ENCODE measurements around the gene CDC37L1.
"Not testable (repeated sequence)": the region's sequence is repeated elsewhere in the genome, so short reads cannot be mapped to it uniquely, and the experiment has no call there.

Gene CDC37L1

DNA sequence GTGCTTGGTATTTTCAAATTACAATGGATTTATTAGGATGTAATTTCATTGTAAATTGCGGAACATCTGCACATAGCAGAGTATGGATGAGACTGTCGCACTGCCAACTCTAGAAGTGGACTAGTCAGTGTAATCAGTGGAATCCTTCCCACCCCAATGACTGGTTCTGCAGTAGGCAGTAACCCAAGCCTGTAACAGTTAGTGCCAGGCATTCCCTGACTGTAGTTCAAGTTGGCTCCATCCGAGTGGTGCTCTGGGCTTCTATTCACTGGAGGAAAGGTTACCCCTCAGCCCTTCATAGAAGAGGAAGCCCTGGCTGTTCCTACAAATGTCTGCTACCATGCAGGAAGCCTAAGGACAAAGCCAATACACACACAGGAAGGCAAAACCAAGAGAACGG, 38.4 kb downstream of the CDC37L1 start:
- no peak for DNase-seq

DNA sequence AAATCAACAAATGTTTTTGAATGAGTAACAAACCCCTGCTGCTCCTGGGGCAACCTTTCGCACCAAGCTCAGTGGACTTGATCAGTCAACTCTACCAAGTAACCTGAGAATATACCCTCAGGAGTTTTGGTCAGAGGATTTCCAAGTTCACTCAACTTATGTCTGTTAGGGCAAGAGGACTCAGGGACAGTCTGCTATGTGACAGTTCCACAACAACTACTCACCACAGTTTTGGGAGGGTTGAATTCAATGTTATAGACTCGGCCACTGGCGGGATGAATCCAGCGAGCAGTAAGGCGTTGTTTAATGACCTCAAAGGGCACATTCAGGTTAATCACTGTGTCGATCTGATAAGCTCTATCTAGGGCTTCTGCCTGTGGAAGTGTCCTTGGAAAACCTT, 39.5 kb downstream of the CDC37L1 start:
- no peak for DNase-seq

DNA sequence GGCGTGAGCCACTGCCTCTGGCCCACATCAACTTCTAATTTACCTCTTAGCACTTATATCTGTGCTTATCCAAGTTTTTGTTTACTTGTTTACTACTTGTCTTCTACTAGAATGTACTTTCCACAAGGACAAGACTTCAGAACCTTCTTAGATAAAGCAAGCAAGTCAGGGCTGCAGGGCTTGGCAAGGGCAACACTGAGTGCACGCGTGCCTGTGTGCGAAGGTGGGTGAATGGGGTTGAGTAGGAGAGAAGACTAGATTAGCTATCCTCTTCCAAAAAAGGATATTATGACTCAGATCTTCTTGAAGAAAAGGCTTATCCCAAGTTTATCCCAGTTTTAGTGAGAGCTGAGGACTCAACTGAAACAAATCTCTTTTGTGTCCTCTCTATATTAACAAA, 42.4 kb downstream of the CDC37L1 start:
- no peak for DNase-seq

DNA sequence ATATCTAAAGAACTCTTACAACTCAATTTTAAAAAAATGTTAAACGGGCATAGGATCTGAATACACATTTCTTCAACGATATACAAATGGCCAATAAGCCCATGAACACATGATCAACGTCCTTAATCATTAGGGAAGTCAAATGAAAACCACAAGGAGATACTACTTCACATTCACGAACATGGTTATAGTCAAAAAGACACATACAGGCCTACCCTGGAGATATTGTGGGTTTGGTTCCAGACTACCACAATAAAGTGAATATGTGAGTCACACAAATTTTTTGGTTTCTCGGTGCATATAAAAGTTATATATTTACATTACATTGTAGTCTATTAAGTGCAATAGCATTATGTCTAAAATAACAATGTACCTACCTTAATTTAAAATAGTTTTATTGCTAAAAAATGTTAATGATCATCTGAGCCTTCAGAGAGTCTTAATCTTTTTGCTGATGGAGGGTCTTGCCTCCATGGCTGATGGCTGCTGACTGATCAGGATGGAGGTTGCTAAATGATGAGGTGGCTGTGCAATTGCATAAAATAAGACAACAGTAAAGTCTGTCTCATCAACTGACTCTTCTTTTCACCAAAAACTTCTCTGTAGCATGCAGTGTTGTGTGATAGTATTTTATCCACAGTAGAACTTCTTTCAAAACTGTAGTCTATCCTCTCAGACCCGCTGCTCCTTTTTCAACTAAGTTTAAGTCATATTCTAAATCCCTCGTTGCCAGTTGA, 46.5 kb downstream of the CDC37L1 start:
- no peak for DNase-seq

DNA sequence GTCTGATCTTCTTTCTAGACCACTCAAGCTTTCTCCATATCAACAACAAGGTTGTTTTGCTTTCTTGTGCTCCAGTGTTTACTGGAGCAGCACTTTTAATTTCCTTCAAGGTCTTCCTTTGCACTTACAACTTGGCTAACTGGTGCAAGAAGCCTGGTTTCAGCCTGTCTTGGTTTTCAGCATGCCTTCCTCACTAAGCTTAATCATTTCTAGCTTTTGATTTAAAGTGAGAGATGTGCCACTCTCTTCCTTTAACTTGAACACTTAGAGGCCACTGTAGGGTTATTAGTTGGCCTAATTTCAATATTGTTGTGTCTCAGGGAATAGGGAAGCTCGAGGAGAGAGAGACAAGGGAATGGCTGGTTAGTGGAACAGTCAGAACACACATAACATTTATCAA, 48.2 kb downstream of the CDC37L1 start:
- DNase-seq = no peak

DNA sequence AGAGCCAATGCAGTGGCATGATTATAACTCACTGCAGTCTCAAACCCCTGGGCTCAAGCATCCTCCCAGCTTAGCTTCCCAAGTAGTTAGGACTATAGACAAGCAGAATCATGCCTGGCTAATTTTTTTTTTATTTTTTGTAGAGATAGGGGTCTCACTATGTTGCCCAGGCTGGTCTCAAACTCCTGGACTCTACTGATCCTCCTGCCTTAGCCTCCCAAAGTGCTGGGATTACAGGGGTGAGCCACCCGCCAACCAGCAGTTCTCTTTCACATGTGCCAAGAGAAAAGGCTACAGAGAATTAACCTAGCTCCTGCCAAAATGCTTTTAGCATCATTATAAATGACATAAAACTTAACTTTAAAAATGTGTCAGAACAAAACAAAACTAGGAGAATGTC, 53.5 kb downstream of the CDC37L1 start:
- no peak for DNase-seq

DNA sequence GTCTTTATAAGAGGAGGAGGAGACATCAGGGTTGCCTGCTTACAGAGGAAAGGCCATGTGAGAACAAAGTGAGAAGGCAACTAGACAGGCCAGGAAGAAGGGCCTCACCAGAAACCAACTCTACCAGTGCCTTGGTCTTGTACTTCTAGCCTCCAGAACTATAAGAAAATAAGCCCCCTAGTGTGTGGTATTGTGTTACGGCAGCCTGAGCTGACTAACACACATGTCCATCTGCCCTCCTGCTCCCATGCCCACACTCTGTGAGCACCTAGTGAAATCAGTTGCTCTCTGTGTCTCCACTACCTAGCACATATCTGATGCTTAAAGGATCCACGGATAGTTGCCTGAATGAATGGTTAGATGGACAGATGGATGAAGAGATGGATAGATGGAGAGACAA, 54.8 kb downstream of the CDC37L1 start:
- DNase-seq = no peak

DNA sequence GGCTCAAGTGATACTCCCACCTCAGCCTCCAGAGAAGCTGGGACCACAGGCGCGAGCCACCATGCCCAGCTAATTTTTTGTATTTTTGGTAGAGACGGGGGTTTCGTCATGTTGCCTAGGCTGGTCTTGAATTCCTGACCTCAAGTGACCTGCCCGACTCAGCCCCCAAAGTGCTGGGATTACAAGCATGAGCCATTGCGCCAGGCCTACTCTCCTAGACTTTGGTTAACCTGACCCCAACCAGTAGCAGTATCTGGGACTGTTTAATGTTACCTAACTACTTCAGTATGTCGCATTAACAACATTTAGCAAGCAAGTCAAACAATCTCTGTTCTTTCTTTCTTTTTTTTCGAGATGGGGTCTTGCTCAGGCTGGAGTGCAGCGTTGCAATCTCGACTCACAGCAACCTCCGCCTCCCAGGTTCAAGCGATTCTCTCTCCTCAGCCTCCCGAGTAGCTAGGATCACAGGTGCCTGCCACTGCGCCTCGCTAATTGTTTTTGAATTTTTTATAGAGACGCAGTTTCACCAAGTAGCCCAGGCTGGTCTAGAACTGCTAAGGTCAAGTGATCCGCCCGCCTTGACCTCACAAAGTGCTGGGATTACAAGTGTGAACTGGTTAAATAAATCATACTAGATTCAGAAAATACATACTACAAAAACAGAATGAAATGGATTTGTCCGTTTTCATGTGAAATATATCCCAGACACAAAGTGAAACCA, 59.7 kb downstream of the CDC37L1 start:
- DNase-seq = no peak

DNA sequence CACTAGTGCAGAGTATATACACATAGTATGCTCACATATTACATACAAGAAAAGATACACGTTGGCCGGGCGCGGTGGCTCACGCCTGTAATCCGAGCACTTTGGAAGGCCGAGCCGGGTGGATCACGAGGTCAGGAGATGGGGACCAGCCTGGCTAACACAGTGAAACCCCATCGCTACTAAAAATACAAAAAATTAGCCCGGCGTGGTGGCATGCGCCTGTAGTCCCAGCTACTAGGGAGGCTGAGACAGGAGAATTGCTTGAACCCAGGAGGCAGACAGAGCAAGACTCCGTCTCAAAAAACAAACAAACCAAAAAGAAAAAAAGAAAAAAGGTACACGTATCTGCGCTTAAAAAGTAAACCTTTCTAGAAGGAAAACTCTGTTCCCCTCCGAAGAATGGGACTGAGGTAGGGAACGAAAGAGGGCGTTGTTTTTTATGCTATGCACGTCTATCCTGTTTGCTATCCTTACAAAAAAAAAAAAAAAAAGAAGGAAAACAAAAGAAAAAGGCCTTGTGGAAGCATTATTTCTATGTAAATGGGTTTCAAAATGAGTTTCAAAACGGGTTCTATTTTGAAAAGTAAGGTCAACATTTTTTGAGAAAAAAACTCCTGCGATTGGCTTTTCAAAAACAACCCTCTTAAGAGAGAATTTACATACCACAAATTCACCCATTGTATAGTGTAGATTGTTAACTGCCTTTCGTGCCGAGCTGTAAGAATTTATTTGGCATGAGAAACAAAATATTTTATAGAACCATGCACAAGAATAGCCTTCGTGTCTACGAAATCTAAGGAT, 60.4 kb downstream of the CDC37L1 start:
- DNase-seq = no peak

DNA sequence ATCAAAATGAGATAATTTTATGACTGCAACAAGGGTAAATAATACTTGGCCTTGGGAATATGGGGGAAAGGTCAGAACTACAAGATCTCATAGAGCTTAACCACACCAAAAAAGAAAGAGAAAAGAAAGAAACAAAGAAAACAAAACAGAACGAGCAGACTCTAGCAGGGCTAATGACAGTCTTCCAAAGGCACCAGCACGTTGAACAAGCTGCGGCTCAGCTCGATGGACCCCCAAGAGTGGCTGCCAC, 60.9 kb downstream of the CDC37L1 start:
- no peak for DNase-seq

DNA sequence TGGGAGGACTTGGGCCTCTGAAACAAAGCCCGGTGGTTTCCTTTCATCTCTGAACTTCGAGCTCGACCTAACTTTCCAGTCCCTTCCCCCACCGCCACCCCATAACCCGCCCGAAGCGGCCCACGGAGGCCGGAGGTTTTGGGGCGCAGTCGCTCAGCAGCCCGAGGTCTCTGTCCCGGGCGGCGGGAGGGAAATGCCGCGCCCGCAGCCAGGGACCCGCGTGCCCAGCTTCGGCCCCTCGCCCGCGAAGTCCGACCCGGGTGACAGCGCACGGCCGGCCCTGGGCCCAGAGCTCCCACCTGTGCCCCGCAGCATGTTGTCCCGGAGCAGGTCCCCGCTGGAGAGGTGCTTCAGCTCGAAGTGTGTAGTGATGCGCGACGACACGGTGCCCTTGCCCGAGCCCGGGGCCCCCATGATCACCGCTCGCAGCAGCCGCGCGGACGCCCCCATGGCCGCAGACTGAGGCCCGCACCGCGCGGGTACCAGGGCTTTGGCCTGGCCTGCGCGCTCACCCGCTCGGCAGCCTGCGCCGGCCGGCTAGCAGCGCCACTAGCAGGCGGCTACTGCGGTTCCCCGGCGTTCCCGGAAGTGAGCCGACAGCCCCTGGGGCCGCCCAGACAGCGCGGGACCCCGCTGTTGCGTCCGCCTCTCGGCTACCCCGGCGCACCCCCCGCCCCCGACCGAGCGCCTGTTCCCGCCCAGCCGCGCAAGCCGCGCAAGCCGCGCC, 61.4 kb downstream of the CDC37L1 start, which contains the start of gene AK3:
AK3 (minus strand) TSS at position 565 of the 727 bp plus-strand sequence; CDS start at position 450, 115 bp downstream.
- DNase-seq = peak; percentile 44

DNA sequence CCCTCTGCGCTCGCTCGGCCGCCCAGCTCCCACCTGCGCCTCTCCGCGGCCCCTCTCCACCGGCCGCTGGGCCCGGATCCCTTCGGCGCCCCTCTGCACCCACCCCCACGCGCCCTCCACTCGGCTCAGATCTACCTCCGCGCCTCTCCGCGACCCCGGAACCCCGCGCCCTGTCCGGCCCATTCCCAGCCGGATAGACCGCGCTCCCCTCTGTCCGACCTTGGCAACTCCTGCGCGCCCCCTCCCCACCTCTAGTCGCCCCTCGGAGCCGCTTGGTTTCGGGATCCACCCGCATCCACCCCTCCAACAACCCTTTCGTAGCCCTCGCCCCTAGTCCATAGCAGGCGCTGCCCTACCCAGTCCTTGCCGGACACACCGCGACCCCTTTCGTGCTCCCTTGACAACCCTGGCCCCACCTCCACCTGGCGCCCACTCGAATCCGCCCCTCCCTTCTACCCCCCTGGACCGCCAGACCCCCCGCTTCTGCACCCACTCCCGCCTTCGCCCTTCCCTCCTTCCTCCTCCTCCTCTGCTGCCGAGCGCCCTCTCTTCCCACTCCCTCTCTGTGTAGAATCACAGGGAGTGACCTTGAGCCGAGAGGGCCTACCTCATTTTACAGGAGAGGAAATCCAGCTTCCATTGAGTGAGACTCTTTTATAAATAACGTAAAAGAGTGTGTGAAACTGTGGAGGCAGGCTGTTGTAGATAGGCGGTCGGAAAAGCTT, 62.2 kb downstream of the CDC37L1 start:
- DNase-seq = no peak

DNA sequence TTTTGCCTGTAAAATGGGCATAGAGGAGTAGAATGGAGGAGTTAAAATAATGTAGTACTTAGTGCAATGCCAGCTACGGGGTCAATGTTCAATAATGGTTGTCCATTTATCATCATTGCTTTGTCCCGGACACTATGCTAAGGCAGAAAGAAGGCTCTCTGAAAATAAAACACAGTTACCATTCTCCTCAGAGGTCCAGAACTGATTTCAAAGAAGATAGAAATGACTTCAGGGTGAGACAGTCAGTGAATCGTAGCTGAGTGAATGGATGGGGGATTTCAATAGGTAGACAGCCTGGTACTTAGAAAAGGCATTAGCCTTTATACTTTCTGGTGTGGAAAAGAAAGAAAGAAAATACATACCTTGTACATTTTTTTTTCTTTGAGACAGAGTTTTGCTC, 62.9 kb downstream of the CDC37L1 start:
- DNase-seq = no peak

DNA sequence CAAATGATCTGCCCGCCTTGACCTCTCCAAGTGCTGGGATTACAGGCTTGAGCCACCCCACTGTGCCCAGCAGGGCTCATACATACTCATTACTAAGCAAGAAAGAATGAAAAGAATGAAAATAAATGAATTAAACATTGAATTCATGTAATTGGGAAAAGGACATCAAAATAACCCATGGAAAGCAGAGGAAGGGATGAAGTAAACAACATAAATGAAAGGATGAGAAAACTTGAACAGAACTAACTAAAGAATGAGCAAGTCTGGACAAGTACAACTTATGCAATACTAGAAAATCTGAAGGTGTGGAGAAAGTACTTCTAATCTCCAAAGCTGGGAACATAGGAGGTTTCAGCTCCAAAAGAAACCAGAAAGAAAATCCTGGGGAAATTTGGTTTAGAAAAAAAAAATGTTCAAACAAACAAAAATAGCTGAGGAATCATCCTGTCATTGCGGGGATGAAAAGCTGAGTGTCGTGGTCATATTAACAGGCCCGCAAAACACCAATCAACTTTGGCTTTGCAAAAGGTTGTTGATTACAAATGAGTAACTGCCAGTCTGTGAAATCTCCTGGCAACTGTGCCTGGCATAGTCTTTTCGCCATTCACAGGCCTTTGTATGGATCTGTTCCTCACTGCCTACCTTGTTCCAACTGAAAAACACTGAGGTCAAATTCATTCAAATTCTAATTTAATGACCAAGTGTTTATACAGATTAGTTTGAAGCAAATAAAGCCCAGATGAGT, 63.9 kb downstream of the CDC37L1 start:
- no peak for DNase-seq

DNA sequence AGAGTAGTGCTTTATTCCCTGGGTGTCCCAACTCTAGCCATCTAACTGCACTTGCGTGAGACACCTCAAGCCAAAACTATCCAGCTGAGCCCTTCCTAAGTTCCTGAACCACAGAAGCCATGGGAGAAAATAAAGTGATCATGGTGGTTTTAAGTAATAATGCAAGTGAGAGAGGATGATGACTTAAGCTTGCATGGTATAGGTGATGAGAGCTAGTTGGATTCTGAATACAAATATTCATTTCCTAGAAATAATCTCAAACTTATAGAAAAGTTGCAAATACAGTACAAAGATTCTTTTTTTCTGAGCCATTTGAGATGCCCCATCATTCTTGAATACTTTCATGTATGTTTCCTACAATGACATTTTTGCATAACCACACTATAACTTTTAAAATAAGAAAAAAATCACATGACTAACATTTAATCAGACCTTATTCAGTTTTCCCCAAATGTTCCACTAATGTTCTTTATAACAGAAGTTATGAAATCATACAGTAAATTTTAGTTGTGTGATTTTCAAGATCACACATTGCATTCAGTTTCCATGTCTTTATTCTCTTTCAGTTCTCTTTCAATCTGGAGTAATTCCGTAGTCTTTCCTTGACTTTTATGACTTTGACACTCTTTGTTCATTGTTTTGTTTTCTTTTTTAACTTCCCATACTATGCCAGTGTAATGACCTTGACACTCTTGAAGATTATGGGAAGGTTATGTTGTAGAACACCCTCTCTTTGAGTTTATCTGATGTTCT, 67.1 kb downstream of the CDC37L1 start:
- DNase-seq = no peak

DNA sequence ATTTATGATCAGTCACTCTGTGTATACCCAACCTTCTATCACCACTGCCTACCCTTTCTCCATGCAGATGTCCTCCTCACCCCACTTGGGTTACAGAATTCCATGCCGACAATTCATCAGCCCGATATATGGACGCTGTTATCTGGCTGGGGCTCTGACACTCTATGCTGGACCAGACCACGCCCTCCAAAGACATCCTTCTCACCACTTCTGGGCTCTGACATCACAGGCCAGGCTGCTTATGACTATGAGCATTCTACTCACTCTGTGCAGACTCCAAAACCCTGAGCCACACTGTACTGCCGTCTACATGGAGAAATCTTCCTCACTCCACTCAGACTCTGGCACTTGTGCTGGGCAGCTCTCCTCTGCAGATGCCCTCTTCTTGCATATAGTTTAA, 69.2 kb downstream of the CDC37L1 start:
- no peak for DNase-seq

DNA sequence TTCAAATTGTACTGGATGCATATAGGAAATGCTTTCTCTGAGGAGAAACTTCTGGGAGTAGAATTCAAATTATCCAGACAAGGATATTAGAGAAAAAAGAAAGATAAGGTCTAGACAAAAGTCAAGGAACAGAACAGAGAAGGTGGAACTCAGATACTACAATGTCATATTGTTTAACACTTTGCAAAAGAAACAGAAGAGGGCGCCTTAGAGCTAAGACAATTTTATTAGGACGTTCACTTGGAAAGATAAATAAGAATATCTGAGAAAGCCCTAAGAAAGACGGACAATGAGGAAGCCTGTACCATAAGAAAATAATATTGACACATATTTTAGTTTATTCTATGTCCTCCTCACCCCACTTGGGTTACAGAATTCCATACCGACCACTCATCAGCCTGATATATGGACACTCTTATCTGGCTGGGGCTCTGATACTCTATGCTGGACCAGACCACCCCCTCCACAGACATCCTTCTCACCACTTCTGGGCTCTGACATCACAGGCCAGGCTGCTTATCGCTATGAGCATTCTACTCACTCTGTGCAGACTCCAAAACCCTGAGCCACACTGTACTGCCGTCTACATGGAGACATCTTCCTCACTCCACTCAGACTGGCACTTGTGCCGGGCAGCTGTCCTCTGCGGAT, 70.8 kb downstream of the CDC37L1 start:
- peak; percentile 17 for DNase-seq

DNA sequence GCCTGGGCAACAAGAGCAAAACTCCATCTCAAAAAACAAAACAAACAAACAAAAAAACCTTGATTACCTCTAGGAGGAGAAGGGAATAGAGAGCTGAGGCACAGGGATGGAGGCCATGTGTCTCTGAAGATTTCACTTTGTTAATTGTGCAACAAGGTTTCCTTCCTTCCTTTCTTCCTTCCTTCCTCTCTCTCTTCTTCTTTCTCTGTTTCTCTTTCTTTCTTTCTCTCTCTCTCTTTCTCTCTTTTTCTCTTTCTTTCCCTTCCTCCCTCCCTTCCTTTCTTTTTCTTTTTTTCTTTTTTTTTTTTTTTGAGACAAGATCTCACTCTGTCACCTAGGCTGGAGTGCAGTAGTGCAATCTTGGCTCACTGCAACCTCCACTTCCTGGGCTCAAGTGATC, 75.2 kb downstream of the CDC37L1 start:
- DNase-seq = not testable (repeated sequence)

DNA sequence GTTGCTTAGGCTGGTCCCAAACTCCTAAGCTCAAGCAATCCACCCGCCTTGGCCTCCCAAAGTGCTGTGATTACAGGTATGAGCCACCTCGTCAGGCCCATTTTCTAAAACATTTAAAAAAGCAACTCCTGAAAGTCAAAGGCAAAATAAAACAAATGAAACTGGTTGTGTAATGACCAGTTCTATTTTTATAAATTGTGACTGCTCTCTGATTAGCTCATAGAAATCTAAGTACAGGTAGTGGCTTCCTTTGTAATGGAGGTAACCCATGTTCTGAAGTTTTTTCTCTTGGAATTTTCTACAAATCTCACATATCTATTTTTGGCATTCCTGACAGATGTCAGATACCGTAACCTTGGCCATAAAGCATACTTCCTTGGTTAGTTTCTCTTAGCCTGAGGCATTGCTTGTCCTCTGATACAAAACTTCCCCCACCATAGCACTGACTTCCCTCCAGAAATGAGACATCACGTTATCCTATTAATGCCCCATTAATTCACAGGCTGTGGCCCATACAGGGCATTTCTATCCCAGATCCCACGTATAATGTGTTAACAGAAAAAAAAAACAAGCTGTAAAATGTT, 75.7 kb downstream of the CDC37L1 start:
- no peak for DNase-seq

DNA sequence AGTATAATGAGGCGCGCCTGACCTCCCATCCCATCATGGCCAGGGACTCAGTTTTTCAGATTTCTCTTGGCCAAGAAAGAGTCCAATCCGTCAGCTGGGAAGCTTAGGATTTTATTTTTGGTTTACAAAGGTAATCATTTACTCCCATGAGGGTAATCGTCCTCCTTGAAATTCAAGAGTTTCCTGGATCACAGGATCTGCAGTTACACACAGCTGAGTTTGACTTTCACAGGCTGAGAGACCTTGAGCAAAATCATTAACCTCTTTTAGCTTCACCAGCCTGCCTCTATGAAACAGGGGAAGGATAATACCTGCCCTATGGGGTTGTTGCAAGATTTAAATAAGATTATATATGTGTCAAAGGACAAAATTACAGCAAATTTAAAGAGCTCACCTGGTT, 77.1 kb downstream of the CDC37L1 start:
- no peak for DNase-seq

Data from NCI-H1694 (cell line).